Upper lobe of right lung (tissue), 1 donor: Measurements from ENCODE around the gene ISM2. TPM values are rescaled to one million over a fixed set of nuclear protein-coding genes. Genes with fewer than 3 reads are reported as not detected.

Experiments used
- ATAC-seq: fragments of 200-7000 bp; cut with Tn5 transposase; one replicate; pipeline ENCODE4 v1.9.1; 2020; ENCODE audit warnings: mild to moderate bottlenecking, moderate library complexity
- DNase-seq: peaks from one replicate; pipeline ENCODE4 v3.0.0-alpha.2; 2020
- H3K27ac ChIP-seq: fragments of 200-600 bp; one replicate; pipeline ENCODE4 v1.8.0; 2022
- H3K27me3 ChIP-seq: fragments of 200-600 bp; one replicate; pipeline ENCODE4 v1.8.0; 2022; ENCODE audit warnings: mild to moderate bottlenecking
- H3K36me3 ChIP-seq: fragments of 200-600 bp; one replicate; pipeline ENCODE4 v1.8.0; 2022
- H3K4me1 ChIP-seq: fragments of 200-600 bp; one replicate; pipeline ENCODE4 v1.8.0; 2022
- H3K4me3 ChIP-seq: fragments of 200-600 bp; one replicate; pipeline ENCODE4 v1.8.0; 2022; ENCODE audit warnings: mild to moderate bottlenecking
- H3K9me3 ChIP-seq: fragments of 200-600 bp; one replicate; pipeline ENCODE4 v1.8.0; 2022
- CTCF ChIP-seq: fragments of 200-600 bp; IDR thresholded peaks from one replicate; pipeline ENCODE4 v1.8.0; 2022; ENCODE audit warnings: antibody characterized with exemption
- intact Hi-C: fragments of 100-400 bp; cut with DNase I; formaldehyde crosslinking; loops from one replicate; pipeline ENCODE4 v1.11.0; 2022
- total RNA-seq: library from RNA; stranded (reverse); fragmentation: NEBNext Ultra II Directional; extraction: Animal tissue kit (Norgen Biotek cat#: 25700); gene quantifications from one replicate; pipeline ENCODE4 v1.2.1, GENCODE V29; 2021
- donor health status: DM: no; HTN: yes; CAD: no; lungs with severe emphysema.

The ISM2 gene
- total RNA-seq, 1 donor from 2014 or later = not detected

GRCh38 chr14:77490347-77490986, 8.1 kb downstream of the ISM2 start:
- intact Hi-C loops = no loop called here
- Histone ChIP-seq H3K4me3 (no peak overlapping the region), H3K27ac (no peak overlapping the region), H3K9me3 (no peaks in the 10 kb centered on the region), H3K27me3 (no peaks in the 10 kb centered on the region), H3K36me3 (no peaks in the 10 kb centered on the region), H3K4me1 (no peaks in the 10 kb centered on the region)
- ATAC-seq (no peak), DNase-seq (no peak)
- TF ChIP-seq CTCF = no peak

- no peak for DNase-seq
Observed at GRCh38 chr14:77489041-77489440, 9.6 kb downstream of the ISM2 start.

GRCh38 chr14:77488558-77488957, 10.1 kb downstream of the ISM2 start:
- ATAC-seq (no peak), DNase-seq (no peak)
- no peak overlapping the region for H3K27ac ChIP-seq
- no peaks in the 10 kb centered on the region for H3K4me1 ChIP-seq
- H3K36me3 ChIP-seq = no peaks in the 10 kb centered on the region
- no peaks in the 10 kb centered on the region for H3K9me3 ChIP-seq
- no peaks in the 10 kb centered on the region for H3K27me3 ChIP-seq
- TF ChIP-seq CTCF = no peak
- H3K4me3 ChIP-seq = no peak overlapping the region
- intact Hi-C loops = no loop called here

More at GRCh38 chr14:77489041-77489440, 9.6 kb downstream of the ISM2 start:
- TF ChIP-seq CTCF = no peak
- intact Hi-C loops = no loop called here
- Histone ChIP-seq H3K36me3 (no peaks in the 10 kb centered on the region), H3K27me3 (no peaks in the 10 kb centered on the region), H3K9me3 (no peaks in the 10 kb centered on the region), H3K4me3 (no peak overlapping the region), H3K4me1 (no peaks in the 10 kb centered on the region), H3K27ac (no peak overlapping the region)
- ATAC-seq = no peak

- Histone ChIP-seq H3K4me3 (no peak overlapping the region), H3K27ac (no peak overlapping the region), H3K36me3 (no peaks in the 10 kb centered on the region), H3K27me3 (no peaks in the 10 kb centered on the region), H3K4me1 (no peaks in the 10 kb centered on the region), H3K9me3 (no peaks in the 10 kb centered on the region)
- no peak for DNase-seq
- no peak for ATAC-seq
- intact Hi-C loops = no loop called here
- no peak for TF ChIP-seq CTCF
Observed at GRCh38 chr14:77485901-77486678, 12.5 kb downstream of the ISM2 start.

GRCh38 chr14:77485256-77485655, 13.4 kb downstream of the ISM2 start:
- no peak for TF ChIP-seq CTCF
- ATAC-seq (no peak), DNase-seq (peak; percentile 49)
- intact Hi-C loops = no loop called here
- Histone ChIP-seq H3K36me3 (no peaks in the 10 kb centered on the region), H3K27me3 (no peaks in the 10 kb centered on the region), H3K9me3 (no peaks in the 10 kb centered on the region), H3K27ac (no peak overlapping the region), H3K4me1 (no peaks in the 10 kb centered on the region), H3K4me3 (no peak overlapping the region)
